Adrenal gland (tissue), 12 donors: ENCODE data around the gene MTR. TPM values are rescaled to one million over a fixed set of nuclear protein-coding genes. Genes with fewer than 3 reads are reported as not detected.

Experiments
- DNase-seq, 7 donors: peaks; one replicate each; pipeline ENCODE4 v3.0.0-alpha.2; 2019 to 2020
- H3K27ac ChIP-seq, 5 donors: fragments of 200-600 bp; sonication (generic) in 4 of 5; 1 replicate in 3 of 5; 2 replicates in 2 of 5; pipeline versions ENCODE4 v1.5.1 to v1.8.0; 2016 to 2020; ENCODE audit warnings: mild to moderate bottlenecking in 1 of 5
- H3K27me3 ChIP-seq: fragments of 200-600 bp; 2 replicates; pipeline ENCODE4 v1.8.0; 2021
- H3K36me3 ChIP-seq, 2 donors: fragments of 200-600 bp; replicated peaks in 1 of 2; 1 replicate in 1 of 2; 2 replicates in 1 of 2; pipeline versions ENCODE4 v1.5.1 to v1.8.0; 2018 to 2022
- H3K4me1 ChIP-seq, 2 donors: fragments of 200-600 bp; replicated peaks in 1 of 2; 1 replicate in 1 of 2; 2 replicates in 1 of 2; pipeline versions ENCODE4 v1.5.1 to v1.8.0; 2018 to 2021
- H3K4me3 ChIP-seq, 4 donors: fragments of 200-600 bp; sonication (generic) in 3 of 4; one replicate each; pipeline ENCODE4 v1.5.1; 2016 to 2018
- H3K9me3 ChIP-seq, 3 donors: fragments of 200-600 bp; sonication (generic) in 1 of 3; replicated peaks in 1 of 3; 1 replicate in 2 of 3; 2 replicates in 1 of 3; pipeline versions ENCODE4 v1.5.1 to v1.8.0; 2016 to 2021
- POLR2A ChIP-seq, 2 donors: fragments of 450-650 bp; IDR thresholded peaks; one replicate each; pipeline ENCODE4 v1.6.1; 2017; ENCODE audit warnings: antibody characterized with exemption in 2 of 2, mild to moderate bottlenecking in 2 of 2, moderate library complexity in 1 of 2
- WGBS, 4 donors: extraction: QIAGEN DNeasy Blood & Tissue Kit in 2 of 4; methylation state at CpG; one replicate each; pipeline versions ENCODE4 v1.1.5 to v1.1.7; 2013 to 2017; 5-methylcytosine and 5-hydroxymethylcytosine counted together
- intact Hi-C, 2 donors: fragments of 100-400 bp; cut with DNase I; formaldehyde crosslinking; loops; one replicate each; pipeline versions ENCODE4 v1.14.1 to v1.15.0; 2022 to 2023
- polyA plus RNA-seq, 3 donors: library from polyadenylated mRNA; stranded (reverse); fragments of 200-250 nt in 2 of 3; fragments of 350-450 nt in 1 of 3; fragmentation: Illumina TruSeq in 1 of 3; extraction: RNeasy Lipid Tissue Mini Kit (QIAGEN cat#74804) in 1 of 3; gene quantifications; one replicate each; pipeline ENCODE4 v1.2.3, GENCODE V29; 2013 to 2014
- total RNA-seq, 9 donors: library from RNA; depleted of rRNA in 4 of 9; stranded (reverse); fragments of >200 nt in 4 of 9; fragments of 120-200 nt in 1 of 9; fragmentation: NEBNext Ultra II Directional in 1 of 9; extraction: Animal tissue kit (Norgen Biotek cat#: 25700) in 1 of 9; gene quantifications; one replicate each; pipeline versions ENCODE4 v1.1.0 to v1.2.4, GENCODE V29; 2013 to 2023
- TF ChIP-seq, protein P1 (sequence below), 6 experiments: fragments of 450-650 bp in 4 of 6; fragments of 200-600 bp in 2 of 6; sonication (generic) in 1 of 6; IDR thresholded peaks; 1 replicate in 5 of 6; 2 replicates in 1 of 6; pipeline versions ENCODE4 v1.5.1 to v1.8.0; 2016 to 2021; ENCODE audit warnings: antibody characterized with exemption in 6 of 6, mild to moderate bottlenecking in 2 of 6, moderate library complexity in 1 of 6
- donor health status: healthy with polysubstance abuse.
- donor health status: Bipolar disorder and iron deficiency.
- donor health status: DM: yes; HTN: yes; CAD: no.
- donor health status: DM: no; HTN: no; CAD: no.
- donor health status: DM: no; HTN: no; CAD: no.
- donor health status: DM: yes; HTN: yes; CAD: no.

Gene MTR
- total and polyA plus RNA-seq, 12 donors, result 7.8 to 44.3 (median 25.1) TPM

DNA sequence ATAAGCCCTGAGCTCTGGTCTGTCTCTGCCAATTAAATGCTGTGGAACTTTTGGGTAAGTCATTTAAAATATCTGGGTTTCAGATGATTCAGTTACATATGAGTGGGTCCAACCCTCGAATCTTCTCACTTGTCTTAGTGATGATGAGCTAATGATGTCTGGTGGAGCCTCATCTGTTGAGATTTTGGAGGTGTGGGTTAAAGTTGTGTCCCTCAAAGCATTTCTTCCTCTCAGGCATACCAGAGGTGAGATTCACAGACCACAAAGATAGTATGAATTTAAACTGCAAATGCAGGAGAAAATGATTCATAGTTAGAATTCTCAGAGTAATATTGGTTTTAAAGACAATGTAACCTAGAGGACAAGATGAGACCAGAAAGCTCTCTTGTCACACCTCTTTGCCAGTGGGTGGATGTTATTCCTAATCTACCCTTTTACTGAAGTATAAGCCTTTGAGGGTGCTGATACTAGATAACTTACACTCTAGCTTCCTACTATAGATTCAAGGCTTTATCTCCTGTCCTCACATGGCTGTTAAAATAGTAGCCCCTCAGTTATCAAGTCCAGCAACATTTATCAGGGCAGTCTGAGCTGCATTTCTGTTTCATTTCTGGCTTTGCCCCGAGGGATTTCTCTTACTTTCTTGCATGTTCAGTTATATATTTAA, 118.4 kb downstream of the MTR start:
- Histone ChIP-seq H3K36me3 (no peaks in the 10 kb centered on the region), H3K27ac (no peak overlapping the region), H3K9me3 (no peaks in the 10 kb centered on the region), H3K27me3 (no peaks in the 10 kb centered on the region), H3K4me1 (no peaks in the 10 kb centered on the region), H3K4me3 (no peak overlapping the region)
- WGBS, 4 donors, result 55 to 73% (median 64%) methylated on average over 2 of the region's 2 CpGs
- intact Hi-C loops, result no loop called here
- DNase-seq, result no peak
- TF ChIP-seq, protein P1, sequence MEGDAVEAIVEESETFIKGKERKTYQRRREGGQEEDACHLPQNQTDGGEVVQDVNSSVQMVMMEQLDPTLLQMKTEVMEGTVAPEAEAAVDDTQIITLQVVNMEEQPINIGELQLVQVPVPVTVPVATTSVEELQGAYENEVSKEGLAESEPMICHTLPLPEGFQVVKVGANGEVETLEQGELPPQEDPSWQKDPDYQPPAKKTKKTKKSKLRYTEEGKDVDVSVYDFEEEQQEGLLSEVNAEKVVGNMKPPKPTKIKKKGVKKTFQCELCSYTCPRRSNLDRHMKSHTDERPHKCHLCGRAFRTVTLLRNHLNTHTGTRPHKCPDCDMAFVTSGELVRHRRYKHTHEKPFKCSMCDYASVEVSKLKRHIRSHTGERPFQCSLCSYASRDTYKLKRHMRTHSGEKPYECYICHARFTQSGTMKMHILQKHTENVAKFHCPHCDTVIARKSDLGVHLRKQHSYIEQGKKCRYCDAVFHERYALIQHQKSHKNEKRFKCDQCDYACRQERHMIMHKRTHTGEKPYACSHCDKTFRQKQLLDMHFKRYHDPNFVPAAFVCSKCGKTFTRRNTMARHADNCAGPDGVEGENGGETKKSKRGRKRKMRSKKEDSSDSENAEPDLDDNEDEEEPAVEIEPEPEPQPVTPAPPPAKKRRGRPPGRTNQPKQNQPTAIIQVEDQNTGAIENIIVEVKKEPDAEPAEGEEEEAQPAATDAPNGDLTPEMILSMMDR (IDR thresholded peaks at IDR 0.05), result no peak
- no peak for TF ChIP-seq POLR2A (IDR thresholded peaks at IDR 0.05)

DNA sequence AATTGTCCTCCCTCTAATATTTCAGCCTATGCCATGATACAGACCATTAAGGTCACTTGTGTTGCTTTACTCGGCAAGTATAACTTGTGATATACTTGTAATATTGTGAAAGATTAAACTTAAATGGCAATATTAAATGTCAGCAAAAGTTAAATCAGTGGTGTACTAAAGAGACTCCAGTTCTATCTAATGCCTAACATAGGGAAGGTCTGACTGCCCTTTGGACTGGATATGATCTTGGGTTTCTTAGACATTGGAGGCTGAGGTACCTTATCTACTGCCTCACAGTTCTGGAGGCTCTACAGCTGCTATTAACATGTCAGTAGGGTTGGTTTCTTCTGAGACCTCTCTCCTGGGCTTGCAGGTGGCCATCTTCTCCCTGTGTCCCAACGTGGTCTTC, 119.3 kb downstream of the MTR start:
- H3K36me3 ChIP-seq, result no peaks in the 10 kb centered on the region
- H3K27ac ChIP-seq, result no peak overlapping the region
- DNase-seq, result no peak
- no peaks in the 10 kb centered on the region for H3K9me3 ChIP-seq
- H3K27me3 ChIP-seq, result no peaks in the 10 kb centered on the region
- no peaks in the 10 kb centered on the region for H3K4me1 ChIP-seq
- TF ChIP-seq, protein P1 (IDR thresholded peaks at IDR 0.05), result no peak
- H3K4me3 ChIP-seq, result no peak overlapping the region
- WGBS, 4 donors, result 82 to 91% (median 88%) methylated on average over 2 of the region's 2 CpGs
- intact Hi-C loops, result no loop called here

DNA sequence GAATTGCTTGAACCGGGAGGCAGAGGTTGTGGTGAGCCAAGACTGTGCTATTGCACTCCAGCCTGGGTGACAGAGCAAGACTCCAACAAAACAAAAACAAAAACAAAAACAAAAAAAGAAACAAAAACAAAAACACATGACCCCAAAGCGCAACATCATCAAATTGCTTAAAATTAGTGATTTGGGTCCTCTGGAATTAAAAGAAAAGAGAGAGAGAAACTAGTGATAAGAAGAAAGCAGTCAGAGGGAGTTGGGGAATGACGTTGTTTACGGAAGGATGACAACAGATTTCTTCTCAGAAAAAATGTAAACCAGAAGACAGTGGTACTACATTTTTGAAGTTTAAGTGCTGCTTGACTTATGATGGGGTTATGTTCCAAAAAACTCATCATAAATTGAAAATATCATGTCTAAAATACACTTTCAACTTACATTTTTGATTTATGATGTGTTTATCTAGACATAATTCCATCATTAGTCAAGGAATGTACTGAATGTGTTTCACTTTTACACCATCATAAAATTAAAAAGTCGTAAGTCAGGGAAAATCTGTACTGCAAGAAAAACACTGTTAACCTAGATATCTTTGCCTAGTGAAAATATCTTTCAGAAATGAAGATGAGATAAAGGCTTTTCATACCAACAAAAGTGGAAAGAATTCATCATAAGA, 121.2 kb downstream of the MTR start:
- 85 to 89% (median 88%) methylated on average over 5 of the region's 5 CpGs for WGBS, 4 donors
- Histone ChIP-seq H3K9me3 (no peaks in the 10 kb centered on the region), H3K36me3 (no peaks in the 10 kb centered on the region), H3K27ac (no peak overlapping the region), H3K4me1 (no peaks in the 10 kb centered on the region), H3K4me3 (no peak overlapping the region), H3K27me3 (no peaks in the 10 kb centered on the region)
- DNase-seq, result no peak
- intact Hi-C loops, result no loop called here
- TF ChIP-seq, protein P1 (IDR thresholded peaks at IDR 0.05), result no peak
- no peak for TF ChIP-seq POLR2A (IDR thresholded peaks at IDR 0.05)

DNA sequence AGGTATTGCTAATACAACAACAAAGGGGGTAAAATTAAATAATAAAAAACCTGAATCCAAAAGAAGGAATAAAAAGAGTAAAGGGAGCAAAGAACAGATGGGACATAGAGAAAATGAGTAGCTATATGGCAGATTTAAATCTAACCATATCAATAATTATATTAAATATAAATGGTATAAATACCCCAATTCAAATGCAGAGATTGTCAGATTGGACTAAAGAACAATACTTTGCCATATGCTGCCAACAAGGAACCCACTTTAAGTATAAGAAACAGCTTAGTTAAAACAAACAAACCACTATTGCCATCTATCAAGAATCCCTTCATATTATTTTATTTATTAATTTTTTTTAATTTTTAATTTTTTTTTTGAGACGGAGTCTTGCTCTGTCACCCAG, 122.4 kb downstream of the MTR start:
- 94 to 97% (median 97%) methylated on average over 1 of the region's 1 CpG for WGBS, 4 donors
- Histone ChIP-seq H3K27ac (no peak overlapping the region), H3K4me3 (no peak overlapping the region), H3K36me3 (no peaks in the 10 kb centered on the region), H3K27me3 (no peaks in the 10 kb centered on the region), H3K9me3 (no peaks in the 10 kb centered on the region), H3K4me1 (no peaks in the 10 kb centered on the region)
- DNase-seq, result no peak
- intact Hi-C loops, result no loop called here
- no peak for TF ChIP-seq POLR2A (IDR thresholded peaks at IDR 0.05)
- TF ChIP-seq, protein P1 (IDR thresholded peaks at IDR 0.05), result no peak
